A549 treated with AZD9567 at 1 μM for 4 hours (cell line): ENCODE data around the gene ZNF567. TPM values are rescaled to one million over a fixed set of nuclear protein-coding genes. Genes with fewer than 3 reads are reported as not detected.

Experiments used
- total RNA-seq: library from RNA; stranded (reverse); fragments of 200-300 nt; extraction: Qiagen RNA extraction; gene quantifications from 5 replicates; pipeline ENCODE4 v1.2.3, GENCODE V29; 2022; ENCODE audit not compliant: insufficient read depth

Gene ZNF567
- total RNA-seq: 8.5 to 15.4 TPM (median 9.9 TPM) in 5 replicates

DNA sequence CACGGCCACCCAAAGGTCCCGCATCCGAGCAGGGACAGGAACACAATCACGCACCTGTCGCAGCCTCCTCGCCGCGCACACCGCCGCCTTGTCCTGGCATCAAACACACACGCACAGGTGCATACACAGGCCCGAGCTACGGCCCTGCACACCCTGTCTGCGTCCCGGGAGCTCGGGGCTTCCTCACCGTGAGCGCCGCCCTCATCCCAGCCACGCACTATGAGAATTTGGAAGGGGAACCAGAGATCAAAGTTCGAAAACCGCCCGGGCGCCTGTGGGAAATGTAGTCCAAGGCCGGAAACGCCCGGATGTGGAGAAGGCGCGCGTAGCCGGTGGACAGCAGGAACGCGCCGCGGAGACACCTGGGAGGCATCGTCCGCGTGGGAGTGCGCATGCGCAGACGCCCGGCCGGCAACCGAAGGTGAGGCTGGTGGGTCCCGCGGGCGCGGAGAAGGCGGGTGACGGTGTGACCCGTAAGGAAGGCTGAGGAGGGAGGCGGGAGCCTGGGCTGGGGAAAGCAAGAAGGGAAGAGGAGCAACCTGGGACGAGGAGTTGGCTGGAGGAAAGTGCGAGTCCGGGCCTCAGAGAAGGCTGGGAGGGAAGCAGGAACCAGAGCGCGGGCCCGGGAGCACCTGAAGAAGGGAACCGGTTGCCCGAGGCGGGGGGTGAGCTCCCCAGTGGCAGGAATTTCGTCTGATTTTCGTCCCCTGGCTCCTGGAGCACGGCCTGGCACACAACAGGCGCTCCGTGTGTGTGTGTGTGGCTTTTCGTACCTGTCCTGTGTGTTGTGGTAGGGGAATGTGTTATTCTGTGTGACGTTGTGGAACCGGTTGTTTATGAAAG, at the start of gene ZNF567:
Gene ZNF567 (plus strand): TSS at position 399 of the 843 bp plus-strand sequence. CDS start 7,256 bp downstream, outside the sequence.

Other genes starting within 250 kb of the ZNF567 start
- gene ZNF566, start 198.1 kb upstream of the ZNF567 start, total RNA-seq: 8.4 to 19.5 TPM (median 9.1 TPM) in 5 replicates
- gene ZNF260, start 159.3 kb upstream of the ZNF567 start, total RNA-seq: 4.6 to 8.2 TPM (median 6.7 TPM) in 5 replicates
- 2.3 to 3.4 TPM (median 2.9 TPM) in 5 replicates for gene ZNF529, start 114.3 kb upstream of the ZNF567 start, total RNA-seq
- 0.05 to 0.09 TPM (median 0.05 TPM) in 3 of 5 replicates, not detected in the others for gene ZNF382, start 82.3 kb upstream of the ZNF567 start, total RNA-seq
- 7.5 to 11.8 TPM (median 7.8 TPM) in 5 replicates for gene ZNF461, start 20.8 kb upstream of the ZNF567 start, total RNA-seq
- gene ZNF850, start 85.2 kb downstream of the ZNF567 start, total RNA-seq: 0.29 to 0.63 TPM (median 0.33 TPM) in 5 replicates
- 0.06 to 0.44 TPM (median 0.17 TPM) in 4 of 5 replicates, not detected in the other for gene ZNF790, start 150.8 kb downstream of the ZNF567 start, total RNA-seq
- 0.06 to 1.0 TPM (median 0.15 TPM) in 5 replicates for gene ZNF345, start 163.3 kb downstream of the ZNF567 start, total RNA-seq
- 0.33 to 0.42 TPM (median 0.37 TPM) in 4 of 5 replicates, not detected in the other for gene ZNF829, start 228.7 kb downstream of the ZNF567 start, total RNA-seq
- gene ZNF568, start 228.7 kb downstream of the ZNF567 start, total RNA-seq: 0.86 to 5.1 TPM (median 1.1 TPM) in 5 replicates